ENCODE data around the gene PNCK.

Gene PNCK

DNA sequence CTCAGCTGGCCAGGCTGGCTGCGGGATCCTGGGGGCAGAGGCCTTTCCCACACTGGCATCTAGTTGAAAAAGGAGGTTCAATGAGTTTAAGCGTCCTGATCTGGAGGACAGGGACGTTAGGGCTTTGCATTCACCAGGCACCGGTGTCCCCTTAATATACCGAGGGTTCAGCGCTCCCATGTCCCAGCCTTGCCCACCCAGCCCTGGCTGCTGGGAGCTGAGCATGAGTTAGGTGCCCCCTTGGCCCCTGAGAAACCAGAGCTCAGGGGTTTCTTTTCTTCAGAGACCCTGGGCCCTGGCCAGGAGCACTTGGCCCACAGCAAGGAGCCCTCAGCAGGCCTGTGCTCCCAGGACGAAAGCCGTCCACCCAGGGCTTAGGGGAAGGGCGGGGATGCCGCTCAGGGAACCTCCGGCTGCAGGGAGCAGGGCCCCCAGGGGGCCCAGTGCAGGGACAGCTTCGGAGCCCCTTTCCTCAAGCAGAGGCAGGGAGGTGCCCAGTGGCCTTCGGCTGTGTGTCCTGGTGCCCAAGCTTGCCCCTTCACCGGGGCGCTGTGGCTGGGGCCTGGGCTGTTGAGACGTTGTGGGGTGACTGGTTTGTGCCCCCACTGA, 47.5 kb downstream of the PNCK start:
- Histone ChIP-seq H3K27ac (no peak overlapping the region), H3K36me3 (no peaks in the 10 kb centered on the region), H3K4me3 (ENCODE audit: low read depth in 1 of 2, low read length in 1 of 2) (no peak overlapping the region), H3K27me3 (no peaks in the 10 kb centered on the region), H3K9me3 (no peaks in the 10 kb centered on the region), H3K4me1 (ENCODE audit: control insufficient read depth in 1 of 2, insufficient read depth in 1 of 2, low read depth in 1 of 2, low read length in 1 of 2) (no peaks in the 10 kb centered on the region)
- TF ChIP-seq, protein P1, sequence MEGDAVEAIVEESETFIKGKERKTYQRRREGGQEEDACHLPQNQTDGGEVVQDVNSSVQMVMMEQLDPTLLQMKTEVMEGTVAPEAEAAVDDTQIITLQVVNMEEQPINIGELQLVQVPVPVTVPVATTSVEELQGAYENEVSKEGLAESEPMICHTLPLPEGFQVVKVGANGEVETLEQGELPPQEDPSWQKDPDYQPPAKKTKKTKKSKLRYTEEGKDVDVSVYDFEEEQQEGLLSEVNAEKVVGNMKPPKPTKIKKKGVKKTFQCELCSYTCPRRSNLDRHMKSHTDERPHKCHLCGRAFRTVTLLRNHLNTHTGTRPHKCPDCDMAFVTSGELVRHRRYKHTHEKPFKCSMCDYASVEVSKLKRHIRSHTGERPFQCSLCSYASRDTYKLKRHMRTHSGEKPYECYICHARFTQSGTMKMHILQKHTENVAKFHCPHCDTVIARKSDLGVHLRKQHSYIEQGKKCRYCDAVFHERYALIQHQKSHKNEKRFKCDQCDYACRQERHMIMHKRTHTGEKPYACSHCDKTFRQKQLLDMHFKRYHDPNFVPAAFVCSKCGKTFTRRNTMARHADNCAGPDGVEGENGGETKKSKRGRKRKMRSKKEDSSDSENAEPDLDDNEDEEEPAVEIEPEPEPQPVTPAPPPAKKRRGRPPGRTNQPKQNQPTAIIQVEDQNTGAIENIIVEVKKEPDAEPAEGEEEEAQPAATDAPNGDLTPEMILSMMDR (IDR thresholded peaks at IDR 0.05) = no peak

DNA sequence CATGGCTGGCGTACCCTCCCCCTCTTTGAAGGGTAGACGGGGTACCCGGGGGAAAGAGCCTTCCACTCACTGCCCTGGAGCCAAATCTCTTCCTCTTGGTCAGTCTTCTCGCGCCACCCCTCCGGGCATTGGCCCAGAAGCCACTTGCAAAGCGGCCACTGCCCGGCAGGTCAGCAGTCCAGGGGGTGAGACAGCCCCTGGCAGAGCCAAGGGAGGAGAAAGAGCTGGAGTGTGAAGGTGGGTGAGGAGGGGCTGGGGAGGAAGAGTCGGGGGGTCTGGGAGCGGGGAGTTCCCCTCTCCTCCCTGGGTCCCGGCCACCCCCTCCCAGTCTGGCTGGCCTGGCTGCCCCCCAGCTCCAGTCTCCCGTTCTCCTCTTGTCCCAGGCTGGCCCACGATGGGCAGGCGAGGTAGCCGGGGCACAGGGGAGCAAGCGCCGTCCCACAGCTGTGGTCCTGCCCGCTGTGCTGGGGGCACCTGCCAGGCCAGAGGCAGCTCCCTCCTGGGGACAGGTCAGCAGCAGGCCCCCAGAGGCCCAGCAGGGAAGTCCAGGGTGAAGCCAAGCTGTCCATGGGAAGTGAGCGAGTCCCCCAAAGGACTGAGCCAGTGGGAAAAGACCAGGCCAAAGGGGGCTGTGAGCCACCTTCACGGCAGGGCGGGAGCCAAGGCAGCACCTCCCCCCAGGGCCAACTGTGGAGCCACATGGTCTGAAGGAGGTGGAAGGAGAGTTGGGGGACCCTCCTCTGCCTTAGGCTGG, 48.2 kb downstream of the PNCK start:
- no peaks in the 10 kb centered on the region for H3K27me3 ChIP-seq
- TF ChIP-seq, protein P1 (IDR thresholded peaks at IDR 0.05) = no peak
- H3K27ac ChIP-seq = no peak overlapping the region
- no peaks in the 10 kb centered on the region for H3K9me3 ChIP-seq
- H3K4me3 ChIP-seq (ENCODE audit: low read depth in 1 of 2, low read length in 1 of 2) = no peak overlapping the region
- no peaks in the 10 kb centered on the region for H3K4me1 ChIP-seq (ENCODE audit: control insufficient read depth in 1 of 2, insufficient read depth in 1 of 2, low read depth in 1 of 2, low read length in 1 of 2)
- H3K36me3 ChIP-seq = no peaks in the 10 kb centered on the region

DNA sequence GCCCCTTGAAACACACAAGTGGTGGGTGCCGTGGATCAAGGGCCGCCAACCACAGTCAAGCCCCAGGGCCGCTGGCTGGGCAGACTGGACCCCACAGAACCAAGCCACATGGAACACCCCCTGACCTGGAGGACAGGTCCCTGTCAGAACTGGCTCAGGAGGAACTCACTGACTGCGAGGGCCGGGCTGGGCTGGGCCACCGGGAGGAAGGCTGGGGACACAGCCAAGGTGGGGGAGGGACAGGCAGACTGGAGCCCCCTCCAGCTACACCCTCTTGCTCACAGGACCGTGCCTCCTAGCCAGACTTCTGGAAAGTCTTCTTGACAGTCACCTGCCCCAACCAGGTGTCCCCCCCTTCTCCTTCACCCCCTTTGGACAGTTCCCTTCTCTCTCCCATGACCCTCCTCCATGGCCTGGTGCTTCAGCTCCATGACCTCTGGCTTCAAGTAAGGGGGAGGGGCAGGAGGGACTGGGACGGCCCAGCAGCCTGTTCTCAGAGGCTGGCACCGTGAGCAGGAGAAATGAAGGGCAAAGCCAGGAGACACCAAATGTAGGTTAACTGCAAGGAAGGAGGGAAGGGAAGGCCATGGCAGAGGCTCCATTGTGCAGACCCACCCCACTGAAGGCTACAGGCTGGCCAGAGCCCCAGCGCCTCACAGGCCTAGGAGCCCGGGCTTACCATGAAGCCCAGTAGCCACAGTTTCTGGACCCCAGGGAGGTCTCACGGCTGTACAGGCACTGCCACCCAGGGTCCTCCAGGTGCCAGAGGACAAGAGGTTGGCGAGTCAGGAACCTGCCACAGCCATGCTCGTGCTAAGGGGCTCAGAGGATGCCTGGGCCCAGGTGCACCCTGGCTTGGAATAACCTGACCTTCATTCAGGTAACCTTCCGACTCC, 49.2 kb downstream of the PNCK start:
- Histone ChIP-seq H3K4me3 (ENCODE audit: low read depth in 1 of 2, low read length in 1 of 2) (no peak overlapping the region), H3K36me3 (no peaks in the 10 kb centered on the region), H3K4me1 (ENCODE audit: control insufficient read depth in 1 of 2, insufficient read depth in 1 of 2, low read depth in 1 of 2, low read length in 1 of 2) (no peaks in the 10 kb centered on the region), H3K9me3 (no peaks in the 10 kb centered on the region), H3K27ac (no peak overlapping the region), H3K27me3 (no peaks in the 10 kb centered on the region)
- TF ChIP-seq, protein P1 (IDR thresholded peaks at IDR 0.05) = no peak

DNA sequence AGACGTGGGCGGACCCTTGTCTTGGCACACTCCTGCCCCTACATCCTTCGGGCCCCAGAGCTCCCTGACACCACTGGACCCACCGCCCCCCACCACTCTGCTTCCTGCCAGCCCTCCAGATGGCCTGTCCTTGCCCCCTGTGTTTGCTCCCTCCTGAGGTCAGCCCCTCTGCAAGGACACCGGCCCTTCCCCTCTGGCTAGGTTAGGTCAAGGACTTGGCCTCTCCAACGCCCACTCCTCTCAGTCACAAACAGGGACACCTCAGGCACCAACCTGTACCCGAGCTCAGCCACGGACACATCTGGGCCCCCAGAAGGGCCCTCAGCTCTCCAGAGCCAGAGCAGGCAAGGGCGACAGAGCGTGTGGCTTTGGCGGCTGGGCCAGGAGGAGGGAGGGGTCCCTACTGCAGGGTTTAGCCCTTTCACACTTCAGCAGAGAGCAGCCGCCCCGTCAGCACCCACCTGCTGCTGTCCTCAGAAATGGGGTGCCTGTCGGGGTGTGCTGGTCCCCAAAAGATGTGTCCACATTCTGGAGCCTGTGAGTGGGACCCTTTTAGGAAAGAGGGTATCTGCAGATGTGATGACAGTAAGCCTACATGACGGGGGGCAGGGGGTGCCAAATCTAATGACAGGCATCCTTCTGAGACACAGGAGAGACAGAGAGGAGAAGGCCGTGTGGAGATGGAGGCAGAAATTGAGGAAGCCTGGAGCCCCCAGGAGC, 50.1 kb downstream of the PNCK start:
- H3K27ac ChIP-seq = no peak overlapping the region
- no peak overlapping the region for H3K4me3 ChIP-seq (ENCODE audit: low read depth in 1 of 2, low read length in 1 of 2)
- H3K27me3 ChIP-seq = peaks cover 3% of the 10 kb centered on the region
- H3K9me3 ChIP-seq = no peaks in the 10 kb centered on the region
- TF ChIP-seq, protein P1 (IDR thresholded peaks at IDR 0.05) = no peak
- no peaks in the 10 kb centered on the region for H3K4me1 ChIP-seq (ENCODE audit: control insufficient read depth in 1 of 2, insufficient read depth in 1 of 2, low read depth in 1 of 2, low read length in 1 of 2)
- H3K36me3 ChIP-seq = no peaks in the 10 kb centered on the region

DNA sequence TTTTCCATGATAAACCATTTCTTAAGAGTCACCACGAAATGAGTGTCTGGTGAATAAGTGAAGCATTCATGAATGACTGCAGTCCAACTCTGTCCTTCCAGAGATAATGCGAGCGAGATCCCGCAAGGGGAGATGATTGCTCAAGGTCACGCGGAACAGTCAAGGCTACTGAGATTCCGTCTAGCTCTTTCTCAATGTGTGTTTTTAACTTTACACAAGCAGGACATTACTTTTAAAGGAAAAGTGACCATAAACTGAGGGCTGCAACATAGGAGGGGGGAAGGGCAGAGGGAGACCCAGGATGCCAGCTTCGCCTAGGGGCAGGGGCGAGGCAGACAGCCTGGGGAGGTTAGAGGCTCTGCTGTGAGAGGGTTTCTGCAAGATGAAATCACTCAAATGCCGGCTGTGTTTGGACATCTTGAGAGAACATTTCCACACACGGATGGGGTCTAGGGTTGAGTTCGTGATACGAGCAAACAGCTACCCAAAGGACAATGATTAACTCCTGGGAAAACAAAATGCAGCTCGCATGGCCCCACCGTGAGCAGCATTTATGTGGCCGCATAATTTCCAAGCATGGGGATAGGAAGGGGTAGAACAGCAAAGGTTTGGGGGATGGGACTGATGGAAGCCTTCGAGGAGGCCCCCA, 50.8 kb downstream of the PNCK start:
- Histone ChIP-seq H3K36me3 (no peaks in the 10 kb centered on the region), H3K27me3 (peaks cover 10% of the 10 kb centered on the region), H3K4me1 (ENCODE audit: control insufficient read depth in 1 of 2, insufficient read depth in 1 of 2, low read depth in 1 of 2, low read length in 1 of 2) (no peaks in the 10 kb centered on the region), H3K4me3 (ENCODE audit: low read depth in 1 of 2, low read length in 1 of 2) (no peak overlapping the region), H3K27ac (no peak overlapping the region), H3K9me3 (no peaks in the 10 kb centered on the region)
- TF ChIP-seq, protein P1 (IDR thresholded peaks at IDR 0.05) = no peak
